Stimulated activated CD8-positive, alpha-beta memory T cell treated with anti-CD3 and anti-CD28 coated beads, Interleukin-7, amount 100 ng/mL, for 24 hours (primary cell): Measurements from ENCODE around the gene ARAP3.

Source experiments
- DNase-seq: peaks from one replicate; pipeline ENCODE4 v3.0.0-alpha.2; 2020; ENCODE audit warnings: low read depth

The ARAP3 gene

DNA sequence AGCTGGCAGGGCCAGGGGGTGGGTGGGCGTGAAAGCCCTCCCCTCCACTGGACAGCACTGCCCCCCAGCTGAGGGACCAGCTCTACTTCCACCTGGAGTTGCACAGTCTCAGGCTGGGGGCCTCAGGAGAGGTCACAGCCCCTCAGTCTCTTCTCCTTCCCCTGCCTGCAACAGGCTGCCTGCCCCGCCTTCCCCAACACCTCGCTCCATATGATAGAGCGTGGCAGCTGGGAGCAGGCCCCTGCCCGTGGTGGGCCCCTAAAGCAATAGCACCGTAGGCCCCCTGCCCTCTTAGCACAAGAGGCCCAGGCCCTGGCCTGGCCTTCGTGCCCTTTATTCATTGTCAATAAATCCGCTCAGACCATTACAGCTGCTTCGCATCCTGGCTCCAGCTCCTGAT lies 41.3 kb downstream of the ARAP3 start:
- DNase-seq: no peak

GRCh38 chr5:141640051-141640415 lies 42.0 kb downstream of the ARAP3 start:
- DNase-seq: no peak

- DNase-seq: no peak
Measured at GRCh38 chr5:141639357-141640050, 42.5 kb downstream of the ARAP3 start.

DNA sequence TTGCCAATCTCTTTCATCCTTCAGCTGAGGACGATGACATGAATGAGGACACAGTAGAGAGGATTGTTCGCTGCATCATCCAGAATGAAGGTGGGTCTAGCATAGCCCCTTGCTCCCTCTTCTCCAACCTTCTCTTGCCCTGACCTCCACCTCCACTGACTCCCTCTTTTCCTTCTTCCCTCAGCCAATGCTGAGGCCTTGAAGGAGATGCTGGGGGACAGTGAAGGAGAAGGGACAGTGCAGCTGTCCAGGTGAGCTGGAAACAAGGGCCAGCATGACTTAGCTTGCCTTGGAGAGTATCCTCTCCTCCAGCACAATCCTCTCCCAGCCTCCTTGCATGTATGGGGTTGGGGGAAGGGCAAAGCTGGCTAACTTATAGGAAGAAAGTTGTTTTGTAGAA lies 43.3 kb downstream of the ARAP3 start:
- DNase-seq: no peak

DNA sequence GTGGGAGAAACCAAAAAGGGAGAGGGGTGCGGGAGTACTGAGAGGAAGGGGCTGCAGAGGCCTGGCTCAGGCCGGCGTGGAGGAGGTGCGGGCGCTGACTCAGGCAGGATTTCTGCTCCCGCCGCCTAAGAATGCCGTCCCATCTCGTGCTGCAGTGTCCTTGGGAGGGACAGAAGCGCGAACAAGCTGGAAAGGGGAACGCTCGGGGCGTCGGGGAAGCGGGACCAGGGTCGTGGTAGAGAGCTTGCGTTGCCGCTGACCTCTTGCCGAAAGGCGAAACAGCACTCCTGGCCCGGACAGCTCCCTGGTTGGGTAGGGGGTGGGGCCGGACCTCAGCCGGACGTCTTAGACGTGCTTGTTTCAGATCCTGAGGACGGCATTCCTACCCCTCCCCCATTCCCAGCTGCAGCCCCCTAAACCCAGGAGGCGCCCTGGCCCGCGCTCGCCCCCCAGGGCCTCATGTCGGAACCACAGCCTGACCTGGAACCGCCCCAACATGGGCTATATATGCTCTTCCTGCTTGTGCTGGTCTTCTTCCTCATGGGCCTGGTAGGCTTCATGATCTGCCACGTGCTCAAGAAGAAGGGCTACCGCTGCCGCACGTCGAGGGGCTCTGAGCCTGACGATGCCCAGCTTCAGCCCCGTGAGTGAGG lies 44.1 kb downstream of the ARAP3 start:
- peak; percentile 27 for DNase-seq

DNA sequence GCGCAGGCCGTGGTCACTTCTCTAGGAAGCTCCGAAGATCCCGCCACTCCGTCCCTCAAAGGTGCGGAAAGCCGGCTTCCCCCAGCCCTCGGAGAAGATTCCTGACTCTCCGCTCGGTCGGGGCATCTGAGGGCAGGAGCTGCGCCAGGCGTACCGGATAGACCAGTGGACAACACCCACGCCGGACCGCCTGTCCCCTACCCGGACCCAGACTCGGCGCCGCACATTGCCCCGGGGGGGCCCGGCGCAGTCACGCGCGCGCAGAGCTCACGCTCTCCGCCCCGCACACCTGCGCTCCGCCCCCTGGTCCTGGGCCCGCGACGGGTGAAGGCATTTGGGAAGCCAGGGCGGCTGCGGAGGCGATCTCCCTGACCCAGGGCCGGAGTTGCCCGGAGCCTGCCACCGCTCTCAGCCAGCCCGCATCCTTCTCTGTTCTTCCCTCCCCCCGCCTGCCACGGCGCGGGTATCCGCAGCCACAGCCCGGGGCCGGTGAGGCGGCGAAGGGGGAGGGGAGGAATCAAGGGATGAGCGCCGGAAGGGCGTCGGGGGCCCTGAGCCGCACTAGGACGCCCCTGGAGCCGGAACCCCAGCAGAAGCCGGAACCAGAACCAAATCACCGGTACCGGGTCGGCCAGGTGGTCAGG lies 44.8 kb downstream of the ARAP3 start:
- DNase-seq: peak; percentile 17

DNA sequence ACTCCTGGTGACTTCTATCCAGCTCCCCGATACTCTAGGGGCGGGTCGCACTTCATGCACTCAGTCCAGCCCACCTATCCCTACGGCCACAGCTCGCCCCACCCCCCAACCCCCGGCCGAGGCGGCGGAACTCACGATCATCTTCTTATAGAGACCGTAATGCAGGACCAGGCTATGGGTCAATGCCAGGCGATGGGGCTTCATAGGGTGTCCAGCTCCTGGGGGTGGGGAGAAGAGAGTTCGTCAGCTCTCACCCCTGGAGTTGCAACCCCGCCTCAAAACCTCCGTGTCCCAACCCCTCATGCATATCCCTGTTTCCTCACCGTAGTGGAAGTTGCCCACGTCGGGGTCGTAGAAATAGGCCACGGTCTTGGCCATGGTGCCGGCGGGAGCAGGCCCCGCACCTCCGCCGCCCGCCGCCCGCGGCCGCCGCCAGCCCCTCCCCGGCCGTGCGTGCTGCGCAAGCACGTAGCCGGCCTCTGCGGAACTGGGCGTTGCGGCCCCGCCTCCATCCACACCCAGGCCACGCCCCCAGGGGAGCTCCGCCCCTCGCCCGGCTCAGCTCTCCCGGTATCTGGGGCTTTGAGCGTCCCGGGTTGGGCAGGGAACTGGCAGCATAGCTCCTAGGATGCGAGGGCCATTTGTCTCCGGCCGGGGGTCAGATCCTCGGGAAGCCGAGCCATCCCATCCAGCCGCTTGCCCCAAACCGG lies 45.5 kb downstream of the ARAP3 start, which contains the start of the genes HDAC3 and RELL2:
TSS of gene HDAC3 (minus strand) at position 437 of the 710 bp plus-strand sequence. CDS start at position 378, 59 bp downstream.
TSS of gene RELL2 (plus strand) at position 585 of the 710 bp plus-strand sequence. CDS start 1,229 bp downstream, outside the sequence.
- peak; percentile 91 for DNase-seq

DNA sequence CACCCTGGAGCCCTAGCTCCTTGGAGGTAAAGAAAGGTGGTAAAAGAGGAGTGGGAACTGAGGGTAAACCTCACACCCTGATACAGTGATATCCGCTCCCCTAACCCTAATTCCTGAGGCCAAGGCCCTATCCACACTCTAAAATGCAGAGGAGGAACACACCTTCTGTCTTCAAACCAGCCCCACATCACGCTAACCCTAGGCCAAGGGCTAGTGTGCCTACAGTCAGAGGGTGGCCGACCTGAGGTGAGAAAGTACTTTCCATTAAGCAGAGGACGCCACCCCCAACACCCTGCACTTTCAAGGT lies 46.0 kb downstream of the ARAP3 start:
- no peak for DNase-seq

GRCh38 chr5:141635646-141636045 lies 46.4 kb downstream of the ARAP3 start:
- no peak for DNase-seq

DNA sequence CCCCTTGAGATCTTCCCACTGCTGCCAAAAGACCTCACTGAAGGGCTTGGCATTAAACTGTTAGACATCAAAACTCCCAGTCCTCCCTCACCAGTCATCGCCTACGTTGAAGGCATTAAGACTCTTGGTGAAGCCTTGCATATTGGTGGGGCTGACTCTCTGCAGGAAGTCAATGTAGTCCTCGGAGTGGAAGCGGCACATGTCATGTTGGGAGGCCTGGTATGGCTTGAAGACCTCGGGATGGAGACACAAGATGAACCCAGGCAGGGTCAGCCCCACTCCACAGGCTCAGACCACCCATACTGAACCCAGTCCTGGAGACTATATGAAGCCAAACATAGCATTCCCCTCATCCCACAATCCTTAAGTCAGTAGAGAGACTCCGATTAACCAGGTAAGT lies 47.3 kb downstream of the ARAP3 start:
- DNase-seq: no peak

DNA sequence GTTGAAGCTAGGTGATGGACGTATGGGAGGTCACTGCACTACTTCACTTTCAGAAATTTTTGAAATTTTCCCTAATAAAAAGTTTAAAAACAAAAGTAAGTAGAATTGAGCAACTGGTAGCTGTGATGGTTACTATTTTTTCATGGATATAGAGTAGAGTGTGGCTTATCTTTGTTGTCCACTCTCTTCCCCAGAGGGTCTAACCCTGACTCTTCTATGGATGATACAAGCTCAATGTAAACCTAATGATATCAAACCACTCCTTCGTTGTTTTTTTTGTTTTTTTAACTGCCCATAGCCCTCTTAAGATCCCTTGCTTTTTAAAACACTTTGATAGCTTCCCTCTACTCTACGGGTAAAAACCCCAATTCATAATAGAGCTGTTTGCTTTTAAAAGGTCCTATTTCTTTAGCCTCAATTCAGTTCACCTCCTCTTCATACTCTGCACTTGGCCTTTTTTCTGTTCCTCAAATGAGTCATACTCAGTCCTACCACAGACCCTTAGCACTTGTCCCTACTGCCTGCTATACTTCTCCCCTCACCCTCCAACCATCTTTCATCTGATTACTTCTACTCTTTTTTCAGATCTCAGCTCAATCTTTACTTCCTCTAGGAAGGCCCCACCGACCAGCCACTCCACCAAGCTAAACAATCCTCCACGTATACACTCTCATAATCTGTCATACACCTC lies 48.0 kb downstream of the ARAP3 start:
- no peak for DNase-seq

DNA sequence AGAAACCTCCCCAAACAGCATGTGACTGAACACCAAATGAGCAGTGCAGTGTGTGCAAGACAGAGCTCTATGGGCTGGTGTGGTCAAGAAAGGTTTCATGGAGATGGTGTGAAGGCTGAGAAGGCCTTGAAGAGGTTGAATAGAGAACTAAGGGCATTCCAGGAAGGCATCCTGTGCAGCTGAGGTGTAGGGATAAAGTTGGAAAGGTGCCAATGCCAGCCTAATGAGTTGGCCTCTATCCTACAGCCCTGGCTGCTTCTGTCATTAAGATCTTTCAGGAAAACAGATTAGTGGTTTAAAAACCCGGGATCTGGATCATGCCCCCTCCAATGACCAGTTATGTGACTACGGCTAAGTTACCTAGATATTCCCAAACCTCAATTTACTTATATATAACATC lies 49.4 kb downstream of the ARAP3 start:
- DNase-seq: no peak

GRCh38 chr5:141630570-141631140 lies 51.4 kb downstream of the ARAP3 start:
- DNase-seq: no peak

GRCh38 chr5:141628175-141628788 lies 53.7 kb downstream of the ARAP3 start:
- no peak for DNase-seq

- no peak for DNase-seq
Measured at GRCh38 chr5:141623611-141624010, 58.4 kb downstream of the ARAP3 start.

GRCh38 chr5:141623186-141623585 lies 58.8 kb downstream of the ARAP3 start:
- DNase-seq: no peak

- DNase-seq: peak; percentile 98
Measured at GRCh38 chr5:141618804-141619554, 63.1 kb downstream of the ARAP3 start, which contains the start of gene DIAPH1. Gene DIAPH1, minus strand, starts transcription at chr5:141619000. Its CDS starts 86 bp downstream, at chr5:141618914.

DNA sequence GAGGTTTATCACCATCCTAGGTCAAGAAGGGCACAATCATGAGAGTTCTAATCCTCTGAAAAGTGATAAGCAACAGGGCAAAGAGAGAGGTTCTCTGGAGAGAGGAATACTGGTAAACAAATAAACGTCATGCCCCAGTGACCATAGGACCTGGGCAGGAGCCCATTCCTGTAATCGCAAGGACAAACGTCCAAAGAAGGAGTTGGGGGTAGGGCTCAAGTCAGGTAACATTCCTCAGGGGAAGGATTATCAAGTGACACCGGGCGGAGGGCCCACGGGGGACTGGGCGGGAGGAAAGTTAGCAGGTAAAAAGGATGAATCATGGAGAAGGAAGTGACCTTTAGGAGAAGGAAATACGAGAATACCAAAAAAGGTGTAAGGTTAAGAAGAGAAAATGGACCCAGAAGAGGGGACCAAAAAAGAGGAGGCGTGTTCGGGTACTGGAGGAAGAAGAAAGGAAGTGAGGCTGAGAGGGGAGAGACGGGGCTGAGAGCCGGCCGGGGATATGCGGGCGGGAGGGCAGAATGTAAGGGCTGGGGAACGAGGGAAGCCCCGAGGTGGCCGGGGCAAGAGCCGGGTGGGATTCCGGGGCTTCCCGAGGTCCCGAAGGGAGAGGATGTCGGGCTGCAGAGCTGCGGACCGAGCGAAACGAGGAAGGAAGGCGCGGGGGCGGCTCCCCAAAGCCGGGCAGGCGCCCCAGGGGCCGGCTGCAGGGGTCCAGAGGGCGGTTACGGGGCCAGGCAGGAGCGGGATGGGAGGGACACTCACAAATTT lies 63.8 kb downstream of the ARAP3 start:
- DNase-seq: peak; percentile 40

DNA sequence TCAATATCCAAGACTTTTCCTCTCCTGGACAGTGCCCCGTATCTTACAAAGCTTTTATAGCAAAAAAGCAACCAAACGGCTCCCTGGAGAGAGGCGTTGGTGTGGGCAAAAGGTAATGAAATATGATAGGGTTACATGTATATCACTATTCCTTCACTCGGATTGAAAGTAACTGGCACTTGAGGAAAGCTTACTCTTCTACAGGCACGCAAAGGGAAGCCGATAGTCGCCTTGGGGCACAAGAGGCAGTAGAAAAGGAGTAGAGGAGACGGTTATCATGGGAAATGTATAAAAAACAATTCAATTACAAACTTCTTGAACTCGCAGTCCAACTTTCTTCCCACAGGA lies 64.4 kb downstream of the ARAP3 start:
- DNase-seq: no peak

DNA sequence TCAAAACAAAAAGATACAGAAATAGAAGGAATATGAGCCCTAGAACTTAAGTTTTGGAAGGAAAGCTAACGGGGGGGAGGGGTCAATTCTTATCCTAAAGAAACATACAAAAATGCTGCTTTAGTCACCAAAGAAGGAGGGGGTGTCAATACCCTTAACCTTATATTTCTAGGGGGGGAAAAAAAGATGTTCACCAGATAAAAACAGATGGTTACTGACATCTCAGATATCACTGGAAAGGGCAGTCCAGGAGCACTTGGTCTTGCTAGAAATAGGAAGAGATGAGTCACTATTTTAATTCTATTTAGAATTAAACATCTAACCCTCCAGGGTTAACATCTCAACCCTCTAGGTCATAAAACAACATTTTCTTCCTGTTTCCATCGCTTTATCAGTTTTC lies 64.9 kb downstream of the ARAP3 start:
- DNase-seq: no peak
